OCI-LY7 (cell line): ENCODE results near the gene ACOT11.

ENCODE experiments used
- CTCF ChIP-seq: fragments of 200-600 bp; sonication (generic); conservative IDR thresholded peaks from 2 replicates; pipeline ENCODE4 v1.5.1; 2014; ENCODE audit warnings: mild to moderate bottlenecking, antibody characterized with exemption, low read length, moderate library complexity, mixed read lengths
- EZH2phosphoT487 ChIP-seq: fragments of 200-600 bp; sonication (generic); IDR thresholded peaks from 2 replicates; pipeline ENCODE4 v1.6.1; 2018; ENCODE audit warnings: low read depth, borderline replicate concordance, mild to moderate bottlenecking, mixed run types, antibody characterized with exemption, low read length, moderate library complexity, mixed read lengths

- TF ChIP-seq CTCF (no peak), EZH2phosphoT487 (no peak)
These were observed 24.5 kb downstream of the ACOT11 start for GRCh38 chr1:54572542-54572850.
